IMR-90 (cell line): Measurements from ENCODE around the gene KLHL28. TPM values are rescaled to one million over a fixed set of nuclear protein-coding genes. Genes with fewer than 3 reads are reported as not detected.

Source experiments
- ATAC-seq: fragments of 200-7000 bp; cut with Tn5 transposase; 2 replicates; pipeline ENCODE4 v1.9.1; 2020; ENCODE audit warnings: low read depth, mild to moderate bottlenecking, moderate library complexity
- BruUV-seq: library from RNA; stranded (reverse); fragments of 400-500 nt; replicated peaks from 2 replicates; lab custom pipeline; 2021; lab: Mats Ljungman, UMichigan
- CTCF ChIA-PET: fragments of 300-600 bp; formaldehyde crosslinking; extraction: SDS; loops from one replicate; lab custom pipeline; 2021; ENCODE audit warnings: antibody characterized with exemption; lab: Yijun Ruan, JAX
- POLR2A ChIA-PET: fragments of 300-600 bp; sonication (Branson Sonifier 250); formaldehyde crosslinking; loops from one replicate; lab custom pipeline; 2022; ENCODE audit warnings: antibody characterized with exemption; ENCODE audit not compliant: unreplicated experiment; lab: Charles Lee
- DNase-seq: peaks from one replicate; pipeline ENCODE4 v3.0.0; 2013
- H2AFZ ChIP-seq: replicated peaks from 2 replicates; pipeline ENCODE3; 2013; ENCODE audit warnings: low read length, mild to moderate bottlenecking; ENCODE audit not compliant: poor library complexity
- H2AK5ac ChIP-seq: 2 replicates; pipeline ENCODE4 v1.6.1; 2013; ENCODE audit warnings: low read depth, low read length, inconsistent platforms
- H2AK9ac ChIP-seq: replicated peaks from 2 replicates; pipeline ENCODE3; 2013; ENCODE audit warnings: mild to moderate bottlenecking, low read depth, low read length, moderate library complexity; ENCODE audit not compliant: poor library complexity
- H2BK120ac ChIP-seq: 2 replicates; pipeline ENCODE4 v1.6.1; 2013; ENCODE audit warnings: low read depth, low read length, inconsistent platforms
- H2BK15ac ChIP-seq: 3 replicates; pipeline ENCODE4 v1.6.1; 2013; ENCODE audit warnings: low read depth, low read length, inconsistent platforms
- H2BK20ac ChIP-seq: 2 replicates; pipeline ENCODE4 v1.6.1; 2013; ENCODE audit warnings: low read depth, mild to moderate bottlenecking, inconsistent platforms, low read length, moderate library complexity
- H2BK5ac ChIP-seq: 2 replicates; pipeline ENCODE4 v1.6.1; 2013; ENCODE audit warnings: mild to moderate bottlenecking, low read depth, low read length, inconsistent platforms; ENCODE audit not compliant: poor library complexity, severe bottlenecking
- H3K14ac ChIP-seq: replicated peaks from 2 replicates; pipeline ENCODE4 v1.6.1; 2013; ENCODE audit warnings: low read depth, low read length, inconsistent platforms
- H3K18ac ChIP-seq: 2 replicates; pipeline ENCODE4 v1.6.1; 2013; ENCODE audit warnings: low read depth, low read length, control low read depth
- H3K23ac ChIP-seq: 2 replicates; pipeline ENCODE4 v1.6.1; 2013; ENCODE audit warnings: low read depth, low read length, inconsistent platforms
- H3K27ac ChIP-seq: 2 replicates; pipeline ENCODE4 v1.5.1; 2013; ENCODE audit warnings: mild to moderate bottlenecking, control low read depth, low read length; ENCODE audit not compliant: insufficient read depth
- H3K27me3 ChIP-seq: 2 replicates; pipeline ENCODE4 v1.6.1; 2013; ENCODE audit warnings: low read length; ENCODE audit not compliant: control insufficient read depth, insufficient read depth
- H3K36me3 ChIP-seq: 2 replicates; pipeline ENCODE4 v1.6.1; 2013; ENCODE audit warnings: low read length, mixed read lengths; ENCODE audit not compliant: control insufficient read depth, insufficient read depth
- H3K4ac ChIP-seq: 2 replicates; pipeline ENCODE4 v1.6.1; 2013; ENCODE audit warnings: low read depth, low read length, inconsistent platforms
- H3K4me1 ChIP-seq: 2 replicates; pipeline ENCODE4 v1.6.1; 2013; ENCODE audit warnings: low read length, mixed read lengths; ENCODE audit not compliant: control insufficient read depth, insufficient read depth
- H3K4me2 ChIP-seq: 2 replicates; pipeline ENCODE4 v1.6.1; 2013; ENCODE audit warnings: low read depth, mild to moderate bottlenecking, control low read depth, low read length, moderate library complexity
- H3K4me3 ChIP-seq: 2 replicates; pipeline ENCODE4 v1.5.1; 2013; ENCODE audit warnings: low read depth, mild to moderate bottlenecking, control low read depth, low read length, moderate library complexity; ENCODE audit not compliant: insufficient read depth
- H3K56ac ChIP-seq: 2 replicates; pipeline ENCODE4 v1.6.1; 2013; ENCODE audit warnings: low read length, inconsistent platforms; ENCODE audit not compliant: insufficient read depth; ENCODE audit errors: extremely low read depth
- H3K79me1 ChIP-seq, 2 experiments: 2 replicates each; pipeline ENCODE4 v1.6.1; 2013; ENCODE audit warnings: low read length in 2 of 2, inconsistent platforms in 1 of 2, low read depth in 1 of 2
- H3K9ac ChIP-seq: 2 replicates; pipeline ENCODE4 v1.6.1; 2013; ENCODE audit warnings: low read depth, low read length, control low read depth
- H3K9me1 ChIP-seq: 2 replicates; pipeline ENCODE4 v1.6.1; 2013; ENCODE audit warnings: low read length, inconsistent platforms; ENCODE audit not compliant: insufficient read depth
- H3K9me3 ChIP-seq: 2 replicates; pipeline ENCODE4 v1.6.1; 2013; ENCODE audit warnings: low read length; ENCODE audit not compliant: control insufficient read depth, insufficient read depth
- H4K20me1 ChIP-seq: 2 replicates; pipeline ENCODE4 v1.6.1; 2013; ENCODE audit warnings: low read length, inconsistent platforms; ENCODE audit not compliant: insufficient read depth
- H4K5ac ChIP-seq: 2 replicates; pipeline ENCODE4 v1.6.1; 2013; ENCODE audit warnings: mild to moderate bottlenecking, low read depth, low read length, control low read depth
- H4K8ac ChIP-seq, 2 experiments: 2 replicates each; pipeline ENCODE4 v1.6.1; 2013; ENCODE audit warnings: low read depth in 2 of 2, low read length in 2 of 2, control low read depth in 1 of 2, inconsistent platforms in 1 of 2
- H4K91ac ChIP-seq: 2 replicates; pipeline ENCODE4 v1.6.1; 2013; ENCODE audit warnings: low read depth, low read length, inconsistent platforms; ENCODE audit not compliant: insufficient read depth
- BHLHE40 ChIP-seq: fragments of 150-350 bp; IDR thresholded peaks from 2 replicates; pipeline ENCODE4 v1.6.1; 2016; ENCODE audit warnings: mild to moderate bottlenecking, low read depth, low read length
- CEBPB ChIP-seq: IDR thresholded peaks from 2 replicates; pipeline ENCODE4 v1.6.1; 2012; ENCODE audit warnings: low read depth, low read length, improper control_type of control experiment
- CHD1 ChIP-seq: IDR thresholded peaks from 2 replicates; pipeline ENCODE4 v1.6.1; 2012; ENCODE audit warnings: low read depth, low read length, improper control_type of control experiment
- MAZ ChIP-seq: IDR thresholded peaks from 2 replicates; pipeline ENCODE4 v1.6.1; 2012; ENCODE audit warnings: low read depth, mild to moderate bottlenecking, low read length, improper control_type of control experiment, moderate library complexity, borderline replicate concordance
- MXI1 ChIP-seq: IDR thresholded peaks from 2 replicates; pipeline ENCODE4 v1.6.1; 2012; ENCODE audit warnings: low read depth, mild to moderate bottlenecking, low read length, moderate library complexity, borderline replicate concordance
- POLR2A ChIP-seq: IDR thresholded peaks from 2 replicates; pipeline ENCODE4 v1.6.1; 2012; ENCODE audit warnings: mild to moderate bottlenecking, low read depth, low read length
- RCOR1 ChIP-seq: IDR thresholded peaks from 2 replicates; pipeline ENCODE4 v1.6.1; 2012; ENCODE audit warnings: mild to moderate bottlenecking, low read length, improper control_type of control experiment; ENCODE audit not compliant: insufficient replicate concordance
- RFX5 ChIP-seq: IDR thresholded peaks from 2 replicates; pipeline ENCODE4 v1.8.0; 2012; ENCODE audit warnings: low read depth, mild to moderate bottlenecking, low read length, moderate library complexity
- WGBS, 2 experiments: methylation state at CpG; one replicate each; pipeline versions ENCODE4 v1.1.5 to v1.1.7; 2013; ENCODE audit warnings: missing lambda C conversion rate in 2 of 2; ENCODE audit not compliant: insufficient read length in 1 of 2; ENCODE audit errors: extremely low coverage in 2 of 2; 5-methylcytosine and 5-hydroxymethylcytosine counted together
- dilution Hi-C: fragments of 300-500 bp; cut with HindIII; formaldehyde crosslinking; loops from one replicate; pipeline ENCODE4 v1.14.3; 2018; ENCODE audit warnings: low sequenced_read_pairs; ENCODE audit not compliant: unreplicated experiment
- in situ Hi-C: fragments of 300-500 bp; cut with MboI; formaldehyde crosslinking; loops from 3 replicates; pipeline ENCODE4 v1.14.3; 2019; ENCODE audit warnings: low sequenced_read_pairs, inconsistent platforms, mixed read lengths
- intact Hi-C: fragments of 100-400 bp; cut with micrococcal nuclease; formaldehyde crosslinking; loops from 2 replicates; pipeline ENCODE4 v1.10.0; 2022
- polyA plus RNA-seq, 3 experiments: library from polyadenylated mRNA; depleted of rRNA; stranded (reverse); fragments of >200 nt; gene quantifications; 2 replicates each; pipeline ENCODE4 v1.2.3, GENCODE V29; 2012; ENCODE audit warnings: low replicate concordance in 1 of 3
- total RNA-seq: library from RNA; depleted of rRNA; stranded (reverse); fragments of >200 nt; gene quantifications from 2 replicates; pipeline ENCODE4 v1.2.3, GENCODE V29; 2012
- TF ChIP-seq, protein P1 (sequence below): conservative IDR thresholded peaks from 2 replicates; pipeline ENCODE4 v1.5.1; 2012; ENCODE audit warnings: mild to moderate bottlenecking, low read depth, low read length, improper control_type of control experiment

Gene KLHL28
- total and polyA plus RNA-seq, 2 of the 4 experiments (the other 2 are of a cell fraction): 2.9 to 7.7 TPM

DNA sequence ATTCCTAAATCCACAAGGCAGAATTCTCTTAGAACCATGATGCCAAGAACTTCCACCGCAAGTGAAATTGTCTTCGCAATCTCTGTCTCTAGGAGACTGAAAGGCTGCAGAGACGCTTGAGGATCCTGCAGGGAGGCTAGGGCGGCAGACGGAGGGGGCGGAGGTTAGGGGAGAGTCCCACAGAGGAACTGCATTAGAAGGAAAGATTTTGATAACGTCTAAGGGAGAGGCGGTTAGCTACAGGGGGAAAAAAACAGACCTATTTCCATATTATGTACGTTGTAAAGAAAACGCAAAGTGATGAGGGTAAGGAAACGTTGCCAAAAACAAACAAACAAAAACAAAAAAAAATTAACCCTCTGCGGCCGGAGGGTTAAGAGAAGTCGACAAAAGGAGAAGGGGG is 595 bp downstream of the KLHL28 start:
- Histone ChIP-seq H3K4me3 (peak overlapping the region; percentile 68), H4K8ac (peak overlapping the region in 1 of 2 experiments; percentile 68; a peak in 1 of 4 replicates), H3K14ac (peak overlapping the region; percentile 88; the same call in 1 of the 2 replicates), H3K56ac (peak overlapping the region; percentile 69; the same call in 1 of the 2 replicates), H4K20me1 (peaks cover 17% of the 10 kb centered on the region), H3K23ac (peak overlapping the region; percentile 89), H2AFZ (peak overlapping the region; percentile 97), H4K91ac (peak overlapping the region; percentile 53; the same call in 1 of the 2 replicates), H3K9me1 (no peaks in the 10 kb centered on the region), H3K9ac (peak overlapping the region; percentile 82), H2BK5ac (peak overlapping the region; percentile 77), H2AK5ac (peak overlapping the region; percentile 44; the same call in 1 of the 2 replicates), H4K5ac (no peak overlapping the region), H3K4me2 (peak overlapping the region; percentile 32), H3K36me3 (no peaks in the 10 kb centered on the region), H3K27me3 (no peaks in the 10 kb centered on the region), H2BK15ac (no peak overlapping the region), H3K27ac (peak overlapping the region; percentile 65), H3K4ac (peak overlapping the region; percentile 73), H2BK20ac (no peak overlapping the region), H2AK9ac (peak overlapping the region; percentile 75), H3K79me1 (peaks cover 10 to 37% of the 10 kb centered on the region in 2 experiments), H2BK120ac (no peak overlapping the region), H3K18ac (no peak overlapping the region; the same call in 1 of the 2 replicates), H3K9me3 (no peaks in the 10 kb centered on the region), H3K4me1 (no peaks in the 10 kb centered on the region)
- WGBS, 2 experiments: 4% methylated on average over 4 of the region's 14 CpGs; no CpG with 5 or more reads in 1 of the 2 experiments
- ChIA-PET POLR2A (interaction anchor here (0.6 kb wide), 1 partner anchor 173 kb away, joined by 3 read pairs; no protein-coding TSS in a partner anchor), CTCF (interaction anchor here (0.6 kb wide), 1 partner anchor 72 kb away, joined by 3 read pairs; no protein-coding TSS in a partner anchor)
- dilution Hi-C loops: no loop called here
- ATAC-seq (peak; percentile 28), DNase-seq (peak; percentile 61)
- no TSS peak for BruUV-seq
- intact Hi-C loops: loop anchor here (1.0 to 5.0 kb wide), 4 partner anchors 63 to 306 kb away; partner anchors contain the start of gene FANCM
- TF ChIP-seq MAZ: no peak
- TF ChIP-seq CEBPB: no peak
- no peak for TF ChIP-seq MXI1
- 0 out of 2 replicates have a peak, but pooled peaks have one; percentile 27 for TF ChIP-seq CHD1
- TF ChIP-seq POLR2A: no peak
- no peak for TF ChIP-seq BHLHE40
- TF ChIP-seq RCOR1: no peak
- TF ChIP-seq, protein P1, sequence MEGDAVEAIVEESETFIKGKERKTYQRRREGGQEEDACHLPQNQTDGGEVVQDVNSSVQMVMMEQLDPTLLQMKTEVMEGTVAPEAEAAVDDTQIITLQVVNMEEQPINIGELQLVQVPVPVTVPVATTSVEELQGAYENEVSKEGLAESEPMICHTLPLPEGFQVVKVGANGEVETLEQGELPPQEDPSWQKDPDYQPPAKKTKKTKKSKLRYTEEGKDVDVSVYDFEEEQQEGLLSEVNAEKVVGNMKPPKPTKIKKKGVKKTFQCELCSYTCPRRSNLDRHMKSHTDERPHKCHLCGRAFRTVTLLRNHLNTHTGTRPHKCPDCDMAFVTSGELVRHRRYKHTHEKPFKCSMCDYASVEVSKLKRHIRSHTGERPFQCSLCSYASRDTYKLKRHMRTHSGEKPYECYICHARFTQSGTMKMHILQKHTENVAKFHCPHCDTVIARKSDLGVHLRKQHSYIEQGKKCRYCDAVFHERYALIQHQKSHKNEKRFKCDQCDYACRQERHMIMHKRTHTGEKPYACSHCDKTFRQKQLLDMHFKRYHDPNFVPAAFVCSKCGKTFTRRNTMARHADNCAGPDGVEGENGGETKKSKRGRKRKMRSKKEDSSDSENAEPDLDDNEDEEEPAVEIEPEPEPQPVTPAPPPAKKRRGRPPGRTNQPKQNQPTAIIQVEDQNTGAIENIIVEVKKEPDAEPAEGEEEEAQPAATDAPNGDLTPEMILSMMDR: no peak
- TF ChIP-seq RFX5: no peak
- in situ Hi-C loops: loop anchor here (10.0 kb wide), 1 partner anchor 174 kb away; the partner anchor contains the start of genes FANCM and FKBP3
